Measurements from ENCODE around the gene ZNHIT2. TPM values are rescaled to one million over a fixed set of nuclear protein-coding genes. Genes with fewer than 3 reads are reported as not detected.
A peak's percentile ranks its signal among the peaks of the same experiment; 100 is the strongest.

Gene ZNHIT2
- total and polyA plus RNA-seq, 4 donors: 3.4 to 12.9 (median 5.8) TPM

- H3K9me3 ChIP-seq (ENCODE audit: control insufficient read depth, low read length): no peaks in the 10 kb centered on the region
- no peak overlapping the region for H3K4me3 ChIP-seq (ENCODE audit: low read length in 2 of 2)
- H3K36me3 ChIP-seq (ENCODE audit: control insufficient read depth in 1 of 2, insufficient read depth in 2 of 2, low read length in 1 of 2): no peaks in the 10 kb centered on the region
- no peak for ATAC-seq (ENCODE audit: low FRiP score)
- WGBS, 2 donors: 83 to 87% methylated on average over 15 of the region's 15 CpGs
- peak in 1 of 2 donors; percentile 14 for DNase-seq
- no peak overlapping the region for H3K27ac ChIP-seq (ENCODE audit: low read depth in 1 of 2, low read length in 2 of 2)
- H3K27me3 ChIP-seq (ENCODE audit: control insufficient read depth in 1 of 2, insufficient read depth in 2 of 2, low read length in 1 of 2): no peaks in the 10 kb centered on the region
- intact Hi-C loops (cut with DNase I): loop anchor here (1.0 to 5.0 kb wide), 2 partner anchors 41 to 43 kb away; no protein-coding TSS in a partner anchor
- no peaks in the 10 kb centered on the region for H3K4me1 ChIP-seq (ENCODE audit: control insufficient read depth in 1 of 2, insufficient read depth in 2 of 2, low read length in 2 of 2)
These were observed 19.1 kb upstream of the ZNHIT2 start for GRCh38 chr11:65136515-65137096.

- WGBS, 2 donors: 52 to 53% methylated on average over 11 of the region's 11 CpGs
- no peaks in the 10 kb centered on the region for H3K9me3 ChIP-seq (ENCODE audit: control insufficient read depth, low read length)
- no peak for ATAC-seq (ENCODE audit: low FRiP score)
- peaks cover 0 to 6% of the 10 kb centered on the region in 2 donors for H3K36me3 ChIP-seq (ENCODE audit: control insufficient read depth in 1 of 2, insufficient read depth in 2 of 2, low read length in 1 of 2)
- H3K27me3 ChIP-seq (ENCODE audit: control insufficient read depth in 1 of 2, insufficient read depth in 2 of 2, low read length in 1 of 2): no peaks in the 10 kb centered on the region
- peak in 1 of 2 donors; percentile 41 for DNase-seq
- no peak overlapping the region for H3K4me3 ChIP-seq (ENCODE audit: low read length in 2 of 2)
- intact Hi-C loops (cut with DNase I): loop anchor here (1.0 to 5.0 kb wide), 2 partner anchors 42 to 44 kb away; no protein-coding TSS in a partner anchor
- H3K4me1 ChIP-seq (ENCODE audit: control insufficient read depth in 1 of 2, insufficient read depth in 2 of 2, low read length in 2 of 2): no peaks in the 10 kb centered on the region
- peak overlapping the region; percentile 50 to 89 for H3K27ac ChIP-seq (ENCODE audit: low read depth in 1 of 2, low read length in 2 of 2)
These were observed 18.2 kb upstream of the ZNHIT2 start for GRCh38 chr11:65135633-65136145.

DNA sequence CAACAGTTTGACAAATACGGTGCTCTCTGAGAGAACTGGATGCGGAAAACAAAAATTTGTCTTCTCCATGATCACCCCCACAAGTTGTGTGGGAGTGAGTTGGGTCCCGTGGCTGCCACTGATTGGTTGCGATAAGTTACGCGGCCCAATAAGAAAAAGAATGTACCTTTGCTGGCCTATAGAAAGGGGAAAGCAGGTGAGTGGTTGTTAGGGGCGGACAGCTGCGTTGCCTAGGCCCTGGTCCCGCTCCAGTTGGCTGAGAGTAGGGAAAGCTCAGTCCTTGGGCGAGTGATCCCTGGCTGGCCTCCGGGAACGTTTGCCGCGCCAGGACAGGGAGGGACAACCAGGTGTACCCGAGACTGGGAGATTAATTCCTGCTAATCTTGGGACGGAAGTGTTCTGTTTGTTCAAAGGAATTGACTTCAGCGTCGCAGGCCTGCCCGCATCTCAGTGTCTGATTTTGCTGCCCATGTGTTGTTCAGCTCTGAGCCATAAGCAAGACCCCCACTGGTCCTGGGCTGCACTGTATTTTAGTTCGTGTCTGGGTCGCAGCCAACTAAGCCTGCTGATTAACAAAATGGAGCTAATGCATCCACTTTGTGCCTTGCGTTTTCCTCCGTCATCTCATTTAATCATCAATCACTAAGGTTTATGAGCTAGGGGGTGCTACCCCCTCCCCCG, 17.6 kb upstream of the ZNHIT2 start:
- Histone ChIP-seq H3K27me3 (ENCODE audit: control insufficient read depth in 1 of 2, insufficient read depth in 2 of 2, low read length in 1 of 2) (no peaks in the 10 kb centered on the region), H3K4me1 (ENCODE audit: control insufficient read depth in 1 of 2, insufficient read depth in 2 of 2, low read length in 2 of 2) (no peaks in the 10 kb centered on the region), H3K9me3 (ENCODE audit: control insufficient read depth, low read length) (no peaks in the 10 kb centered on the region), H3K36me3 (ENCODE audit: control insufficient read depth in 1 of 2, insufficient read depth in 2 of 2, low read length in 1 of 2) (peaks cover 0 to 11% of the 10 kb centered on the region in 2 donors), H3K4me3 (ENCODE audit: low read length in 2 of 2) (peak overlapping the region; percentile 55 to 68), H3K27ac (ENCODE audit: low read depth in 1 of 2, low read length in 2 of 2) (peak overlapping the region; percentile 50 to 89)
- ATAC-seq (ENCODE audit: low FRiP score) (peak; percentile 92), DNase-seq (peak; percentile 91 to 95)
- WGBS, 2 donors: 1 to 2% methylated on average over 24 of the region's 24 CpGs
- intact Hi-C loops (cut with DNase I): loop anchor here in 1 of 2 donors (5.0 kb wide), 1 partner anchor 42 kb away; no protein-coding TSS in a partner anchor

DNA sequence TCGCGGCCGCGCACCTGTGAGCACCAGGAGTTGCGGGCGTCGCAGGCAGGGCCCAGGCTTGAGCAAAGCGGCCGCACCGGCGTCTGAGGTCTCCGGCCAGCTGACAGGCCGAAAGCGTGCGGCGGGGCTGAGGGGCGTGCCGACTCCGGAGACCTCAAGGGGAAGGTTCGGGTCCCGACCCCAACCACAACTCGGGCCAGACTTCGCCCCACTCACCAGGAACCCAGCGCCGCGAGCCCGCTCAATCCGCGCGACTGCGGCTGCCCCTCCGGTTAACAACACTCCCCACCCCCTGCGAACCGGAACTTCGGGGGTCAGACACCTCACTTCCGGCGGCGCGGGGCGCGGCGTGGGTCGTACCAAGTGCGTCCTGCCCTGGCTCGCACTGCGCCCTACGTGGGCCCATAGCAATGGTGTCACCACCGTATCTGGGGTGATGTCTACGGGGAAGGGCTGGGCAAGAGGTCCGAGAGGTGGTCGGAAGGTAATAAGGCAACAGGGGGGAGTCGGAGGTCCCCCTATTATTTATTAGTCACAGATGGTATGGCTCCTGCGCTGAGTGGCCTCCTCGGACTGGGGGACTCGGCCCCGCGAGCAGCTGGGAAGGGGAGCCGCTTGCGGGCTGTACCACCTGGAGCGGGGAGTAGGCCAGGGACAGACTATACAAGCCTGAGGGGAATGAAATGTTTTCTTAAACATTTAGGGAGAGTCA, 16.9 kb upstream of the ZNHIT2 start, which contains the start of gene SYVN1:
Gene SYVN1 (minus strand): TSS at position 280 of the 712 bp plus-strand sequence. CDS start 918 bp downstream, outside the sequence.
- intact Hi-C loops (cut with DNase I): no loop called here
- peaks cover 0 to 12% of the 10 kb centered on the region in 2 donors for H3K36me3 ChIP-seq (ENCODE audit: control insufficient read depth in 1 of 2, insufficient read depth in 2 of 2, low read length in 1 of 2)
- WGBS, 2 donors: 1% methylated on average over 58 to 60 of the region's 60 CpGs
- DNase-seq (peak; percentile 95 to 97), ATAC-seq (ENCODE audit: low FRiP score) (peak; percentile 94)
- H3K9me3 ChIP-seq (ENCODE audit: control insufficient read depth, low read length): no peaks in the 10 kb centered on the region
- H3K27ac ChIP-seq (ENCODE audit: low read depth in 1 of 2, low read length in 2 of 2): peak within 1 kb of the TSS; percentile 50 to 89
- peak within 1 kb of the TSS; percentile 55 to 68 for H3K4me3 ChIP-seq (ENCODE audit: low read length in 2 of 2)
- no peaks in the 10 kb centered on the region for H3K4me1 ChIP-seq (ENCODE audit: control insufficient read depth in 1 of 2, insufficient read depth in 2 of 2, low read length in 2 of 2)
- no peaks in the 10 kb centered on the region for H3K27me3 ChIP-seq (ENCODE audit: control insufficient read depth in 1 of 2, insufficient read depth in 2 of 2, low read length in 1 of 2)

DNA sequence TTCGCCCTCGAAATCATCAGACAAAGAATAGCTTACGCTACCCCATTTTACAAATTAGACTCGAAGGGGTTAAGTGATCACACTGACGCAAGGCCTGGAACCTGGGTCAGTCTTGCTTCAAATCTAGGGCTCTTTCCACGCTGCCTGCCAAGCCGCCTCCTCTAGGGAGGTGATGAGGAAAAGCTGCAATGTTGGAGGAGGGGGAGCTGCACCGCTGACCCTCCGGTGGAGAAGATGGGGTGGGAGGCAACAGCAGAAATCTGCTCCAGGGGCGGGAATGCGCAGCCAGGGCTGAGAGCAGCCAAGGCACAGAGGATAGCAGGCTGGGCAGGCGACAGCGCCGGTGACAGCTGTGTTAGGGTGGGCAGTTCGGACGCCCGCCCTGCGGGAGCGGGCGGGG, 16.2 kb upstream of the ZNHIT2 start:
- 1% methylated on average over 20 of the region's 20 CpGs for WGBS, 2 donors
- H3K27ac ChIP-seq (ENCODE audit: low read depth in 1 of 2, low read length in 2 of 2): peak overlapping the region; percentile 1 to 41
- peak; percentile 8 for ATAC-seq (ENCODE audit: low FRiP score)
- peak overlapping the region; percentile 38 to 68 for H3K4me3 ChIP-seq (ENCODE audit: low read length in 2 of 2)
- peaks cover under 1 to 12% of the 10 kb centered on the region in 2 donors for H3K36me3 ChIP-seq (ENCODE audit: control insufficient read depth in 1 of 2, insufficient read depth in 2 of 2, low read length in 1 of 2)
- no peaks in the 10 kb centered on the region for H3K4me1 ChIP-seq (ENCODE audit: control insufficient read depth in 1 of 2, insufficient read depth in 2 of 2, low read length in 2 of 2)
- peak in 1 of 2 donors; percentile 72 for DNase-seq
- H3K27me3 ChIP-seq (ENCODE audit: control insufficient read depth in 1 of 2, insufficient read depth in 2 of 2, low read length in 1 of 2): no peaks in the 10 kb centered on the region
- H3K9me3 ChIP-seq (ENCODE audit: control insufficient read depth, low read length): no peaks in the 10 kb centered on the region
- intact Hi-C loops (cut with DNase I): no loop called here

- Histone ChIP-seq H3K4me1 (ENCODE audit: control insufficient read depth in 1 of 2, insufficient read depth in 2 of 2, low read length in 2 of 2) (no peaks in the 10 kb centered on the region), H3K27me3 (ENCODE audit: control insufficient read depth in 1 of 2, insufficient read depth in 2 of 2, low read length in 1 of 2) (no peaks in the 10 kb centered on the region), H3K36me3 (ENCODE audit: control insufficient read depth in 1 of 2, insufficient read depth in 2 of 2, low read length in 1 of 2) (peaks cover 4 to 12% of the 10 kb centered on the region in 2 donors), H3K9me3 (ENCODE audit: control insufficient read depth, low read length) (no peaks in the 10 kb centered on the region), H3K27ac (ENCODE audit: low read depth in 1 of 2, low read length in 2 of 2) (no peak overlapping the region), H3K4me3 (ENCODE audit: low read length in 2 of 2) (peak overlapping the region; percentile 38 to 68)
- DNase-seq (peak; percentile 56 to 61), ATAC-seq (ENCODE audit: low FRiP score) (no peak)
- intact Hi-C loops (cut with DNase I): no loop called here
- WGBS, 2 donors: 34 to 36% methylated on average over 18 of the region's 18 CpGs
These were observed 15.6 kb upstream of the ZNHIT2 start for GRCh38 chr11:65132988-65133700.

- H3K36me3 ChIP-seq (ENCODE audit: control insufficient read depth in 1 of 2, insufficient read depth in 2 of 2, low read length in 1 of 2): peaks cover 7 to 15% of the 10 kb centered on the region in 2 donors
- 71 to 72% methylated on average over 10 of the region's 10 CpGs for WGBS, 2 donors
- no peak for ATAC-seq (ENCODE audit: low FRiP score)
- peak in 1 of 2 donors; percentile 30 for DNase-seq
- H3K27ac ChIP-seq (ENCODE audit: low read depth in 1 of 2, low read length in 2 of 2): no peak overlapping the region
- intact Hi-C loops (cut with DNase I): no loop called here
- H3K9me3 ChIP-seq (ENCODE audit: control insufficient read depth, low read length): no peaks in the 10 kb centered on the region
- H3K27me3 ChIP-seq (ENCODE audit: control insufficient read depth in 1 of 2, insufficient read depth in 2 of 2, low read length in 1 of 2): no peaks in the 10 kb centered on the region
- H3K4me3 ChIP-seq (ENCODE audit: low read length in 2 of 2): no peak overlapping the region
- no peaks in the 10 kb centered on the region for H3K4me1 ChIP-seq (ENCODE audit: control insufficient read depth in 1 of 2, insufficient read depth in 2 of 2, low read length in 2 of 2)
These were observed 14.9 kb upstream of the ZNHIT2 start for GRCh38 chr11:65132238-65132987.
